GM12874 (cell line): ENCODE data around the gene PPEF2.
A peak's percentile ranks its signal among the peaks of the same experiment; 100 is the strongest.

Experiments
- CTCF ChIP-seq: IDR thresholded peaks from 2 replicates; pipeline ENCODE4 v1.5.1; 2011; ENCODE audit warnings: low read depth, mild to moderate bottlenecking, control low read depth, low read length, moderate library complexity; ENCODE audit not compliant: insufficient read depth

PPEF2 gene

GRCh38 chr4:75924309-75924827, 22.1 kb upstream of the PPEF2 start:
- no peak for TF ChIP-seq CTCF

DNA sequence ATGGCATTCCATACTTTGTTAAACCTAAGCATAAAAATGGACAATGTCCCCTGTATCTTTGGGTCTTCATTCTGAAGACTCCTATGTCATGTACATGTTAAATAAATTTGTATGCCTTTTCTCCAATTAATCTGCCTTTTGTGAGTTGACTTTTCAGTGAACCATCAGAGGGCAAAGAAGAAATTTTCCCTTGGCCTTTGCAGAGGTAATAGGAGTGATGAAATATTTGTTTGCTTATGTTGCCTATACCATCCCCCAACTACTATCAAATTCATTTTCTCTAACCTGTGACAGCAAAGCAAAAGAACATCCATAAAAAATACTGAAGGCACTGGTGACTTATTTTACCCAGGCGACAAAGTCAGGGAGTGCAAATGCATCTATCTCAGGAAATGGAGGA, 20.3 kb upstream of the PPEF2 start:
- no peak for TF ChIP-seq CTCF

GRCh38 chr4:75921910-75922309, 19.7 kb upstream of the PPEF2 start:
- no peak for TF ChIP-seq CTCF

- TF ChIP-seq CTCF = no peak
These were observed 18.1 kb upstream of the PPEF2 start for GRCh38 chr4:75920327-75920726.

DNA sequence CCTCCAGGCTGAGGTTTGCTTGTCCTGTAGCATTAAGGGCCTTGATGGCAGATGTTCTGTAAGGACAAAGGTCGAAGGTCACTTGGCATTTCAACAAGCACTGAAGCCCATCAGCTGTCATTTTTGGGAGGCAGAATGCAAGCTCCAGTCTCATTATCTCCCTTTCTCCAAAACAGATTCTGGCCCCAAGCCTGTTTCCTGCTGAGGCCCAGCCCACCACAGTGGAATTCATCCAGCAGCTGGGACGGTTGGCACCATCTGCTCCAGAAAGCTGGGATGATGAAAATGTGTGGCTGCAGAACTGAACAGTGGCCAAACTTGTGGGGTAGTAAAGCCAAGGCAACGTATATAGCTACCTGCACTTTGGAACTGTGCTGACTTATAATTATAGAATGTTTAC, 17.7 kb upstream of the PPEF2 start:
- no peak for TF ChIP-seq CTCF

GRCh38 chr4:75916091-75916661, 13.9 kb upstream of the PPEF2 start:
- peak; percentile 82 for TF ChIP-seq CTCF

- no peak for TF ChIP-seq CTCF
These were observed 10.7 kb upstream of the PPEF2 start for GRCh38 chr4:75912968-75913367.
